GM18505 (cell line): ENCODE results near the gene EPS8L1.

Source experiments
- ATAC-seq: cut with Tn5 transposase; IDR thresholded peaks from one replicate; pipeline ENCODE4 v1.9.1; 2021; ENCODE audit not compliant: unreplicated experiment
- POLR2A ChIP-seq: IDR thresholded peaks from 4 replicates; pipeline ENCODE4 v1.6.1; 2011; ENCODE audit warnings: borderline replicate concordance; ENCODE audit not compliant: insufficient read depth, insufficient read length; ENCODE audit errors: extremely low read depth

Gene EPS8L1

GRCh38 chr19:55091126-55091910 lies 15.6 kb downstream of the EPS8L1 start:
- no peak for ATAC-seq
- TF ChIP-seq POLR2A = no peak

- no peak for ATAC-seq
- no peak for TF ChIP-seq POLR2A
Measured at GRCh38 chr19:55091955-55092354, 16.3 kb downstream of the EPS8L1 start.

- no peak for ATAC-seq
- no peak for TF ChIP-seq POLR2A
Measured at GRCh38 chr19:55092423-55093318, 17.0 kb downstream of the EPS8L1 start.

- ATAC-seq = no peak
- TF ChIP-seq POLR2A = no peak
Measured at GRCh38 chr19:55094456-55095259, 19.0 kb downstream of the EPS8L1 start.

GRCh38 chr19:55095260-55096060 lies 19.8 kb downstream of the EPS8L1 start:
- TF ChIP-seq POLR2A = no peak
- no peak for ATAC-seq

GRCh38 chr19:55096061-55096701 lies 20.5 kb downstream of the EPS8L1 start:
- no peak for ATAC-seq
- no peak for TF ChIP-seq POLR2A

GRCh38 chr19:55097864-55098715 lies 22.4 kb downstream of the EPS8L1 start:
- no peak for ATAC-seq

GRCh38 chr19:55098716-55099556 lies 23.3 kb downstream of the EPS8L1 start:
- TF ChIP-seq POLR2A = no peak
- ATAC-seq = no peak

More at GRCh38 chr19:55097864-55098715, 22.4 kb downstream of the EPS8L1 start:
- no peak for TF ChIP-seq POLR2A

GRCh38 chr19:55099557-55100506 lies 24.2 kb downstream of the EPS8L1 start:
- no peak for TF ChIP-seq POLR2A
- no peak for ATAC-seq
